GM12865 (cell line): ENCODE results near the gene PDE10A.

ENCODE experiments used
- DNase-seq: peaks from one replicate; pipeline ENCODE4 v3.0.0; 2010; ENCODE audit warnings: low read depth
- H3K4me3 ChIP-seq: 2 replicates; pipeline ENCODE4 v1.5.1; 2011; ENCODE audit warnings: mild to moderate bottlenecking, low read depth, low read length, control low read depth
- TF ChIP-seq, protein P1 (sequence below): IDR thresholded peaks from 2 replicates; pipeline ENCODE4 v1.5.1; 2011; ENCODE audit warnings: low read length, control low read depth, low read depth, inconsistent platforms; ENCODE audit not compliant: insufficient read depth; ENCODE audit errors: missing control alignments

PDE10A gene

DNA sequence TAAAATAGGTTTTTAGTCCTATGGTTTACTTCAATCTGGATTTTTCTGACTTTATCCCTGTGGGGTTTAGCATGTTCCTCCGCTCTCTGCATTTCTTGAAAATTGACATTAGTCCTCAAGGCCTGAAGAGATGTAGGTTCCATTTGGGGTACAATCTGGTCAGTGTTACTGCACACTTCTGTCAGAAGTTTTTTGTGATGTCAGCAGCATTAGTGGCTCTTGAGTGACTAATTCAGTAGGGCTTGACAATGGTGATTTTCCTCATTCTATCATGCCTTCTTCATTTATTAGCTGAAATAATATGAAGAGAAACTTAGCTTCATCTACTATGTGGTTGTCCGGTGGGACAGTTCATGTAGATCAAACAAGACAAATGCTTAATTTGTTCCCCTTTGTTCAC lies 114.6 kb downstream of the PDE10A start:
- TF ChIP-seq, protein P1, sequence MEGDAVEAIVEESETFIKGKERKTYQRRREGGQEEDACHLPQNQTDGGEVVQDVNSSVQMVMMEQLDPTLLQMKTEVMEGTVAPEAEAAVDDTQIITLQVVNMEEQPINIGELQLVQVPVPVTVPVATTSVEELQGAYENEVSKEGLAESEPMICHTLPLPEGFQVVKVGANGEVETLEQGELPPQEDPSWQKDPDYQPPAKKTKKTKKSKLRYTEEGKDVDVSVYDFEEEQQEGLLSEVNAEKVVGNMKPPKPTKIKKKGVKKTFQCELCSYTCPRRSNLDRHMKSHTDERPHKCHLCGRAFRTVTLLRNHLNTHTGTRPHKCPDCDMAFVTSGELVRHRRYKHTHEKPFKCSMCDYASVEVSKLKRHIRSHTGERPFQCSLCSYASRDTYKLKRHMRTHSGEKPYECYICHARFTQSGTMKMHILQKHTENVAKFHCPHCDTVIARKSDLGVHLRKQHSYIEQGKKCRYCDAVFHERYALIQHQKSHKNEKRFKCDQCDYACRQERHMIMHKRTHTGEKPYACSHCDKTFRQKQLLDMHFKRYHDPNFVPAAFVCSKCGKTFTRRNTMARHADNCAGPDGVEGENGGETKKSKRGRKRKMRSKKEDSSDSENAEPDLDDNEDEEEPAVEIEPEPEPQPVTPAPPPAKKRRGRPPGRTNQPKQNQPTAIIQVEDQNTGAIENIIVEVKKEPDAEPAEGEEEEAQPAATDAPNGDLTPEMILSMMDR: no peak
- no peak for DNase-seq
- H3K4me3 ChIP-seq: no peak overlapping the region

DNA sequence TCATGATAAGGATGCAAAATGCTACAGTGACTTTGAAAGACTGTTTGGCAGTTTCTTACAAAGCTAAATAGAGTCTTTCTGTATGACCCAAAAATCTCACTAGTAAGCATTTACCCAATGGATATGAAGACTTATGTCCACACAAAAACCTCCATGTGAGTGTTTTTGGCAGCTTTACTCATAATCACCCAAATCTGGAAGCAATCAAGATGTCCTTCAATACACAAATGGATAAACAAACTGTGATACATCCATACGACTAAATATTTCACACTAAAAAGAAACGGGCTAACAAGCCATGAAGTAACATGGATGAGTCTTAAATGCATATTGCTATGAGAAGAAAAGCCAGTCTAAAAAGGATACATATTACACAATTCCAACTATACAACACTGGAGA lies 117.2 kb downstream of the PDE10A start:
- H3K4me3 ChIP-seq: no peak overlapping the region
- no peak for DNase-seq
- TF ChIP-seq, protein P1: no peak

DNA sequence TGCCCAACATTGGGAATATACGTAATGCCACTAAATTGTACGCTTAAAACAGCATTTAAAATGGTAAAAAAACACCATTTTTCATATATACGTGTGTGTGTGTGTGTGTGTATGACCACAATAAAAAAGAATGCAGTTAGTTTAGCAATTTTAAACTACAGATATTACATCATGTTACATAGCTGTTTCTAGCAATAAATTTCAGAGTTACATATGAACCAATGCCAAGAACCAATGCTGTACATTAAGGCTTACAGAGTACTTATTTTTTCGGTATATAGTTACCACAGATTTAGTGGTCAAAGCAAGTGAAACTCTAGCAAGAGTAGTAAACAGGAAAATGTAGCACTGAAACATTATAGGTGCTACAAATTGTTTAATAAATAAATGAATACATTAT lies 119.3 kb downstream of the PDE10A start:
- TF ChIP-seq, protein P1: no peak
- DNase-seq: no peak
- H3K4me3 ChIP-seq: no peak overlapping the region

DNA sequence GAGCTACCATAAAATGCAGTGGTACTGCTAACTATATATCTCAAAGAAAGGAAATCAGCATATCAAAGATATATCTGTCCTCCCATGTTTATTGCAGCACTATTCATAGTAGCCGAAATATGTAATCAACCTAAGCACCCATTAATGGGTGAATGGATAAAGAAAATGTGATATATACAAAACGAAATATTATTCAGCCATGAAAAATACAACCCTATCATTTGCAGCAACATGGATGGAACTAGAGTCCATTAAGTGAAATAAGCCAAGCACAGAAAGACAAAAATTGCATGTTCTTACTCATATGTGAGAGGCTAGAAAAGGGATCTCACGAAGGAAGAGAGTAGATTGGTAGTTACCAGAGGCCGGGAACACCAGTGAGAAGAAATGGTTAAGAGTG lies 126.1 kb downstream of the PDE10A start:
- TF ChIP-seq, protein P1: no peak
- no peak overlapping the region for H3K4me3 ChIP-seq
- no peak for DNase-seq

DNA sequence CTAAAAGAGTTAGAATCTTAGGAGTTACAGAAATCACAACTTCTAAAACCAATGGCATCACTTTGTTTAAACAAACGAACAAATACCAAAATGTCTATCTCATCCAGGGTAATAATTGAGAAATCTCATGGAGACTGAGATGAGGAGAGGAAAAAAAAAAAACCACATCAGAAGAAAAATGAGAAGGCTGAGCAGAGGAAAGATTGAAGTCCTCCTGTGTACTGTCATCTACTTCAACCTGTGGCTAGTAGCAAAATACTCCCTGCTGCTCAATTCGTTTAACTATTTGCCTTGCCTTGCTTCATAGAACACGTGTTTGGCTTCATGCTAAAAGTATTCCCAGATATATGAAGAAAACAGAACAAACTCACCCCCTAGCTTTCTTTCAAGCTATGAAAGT lies 143.7 kb downstream of the PDE10A start:
- TF ChIP-seq, protein P1: no peak
- no peak overlapping the region for H3K4me3 ChIP-seq
- DNase-seq: no peak

DNA sequence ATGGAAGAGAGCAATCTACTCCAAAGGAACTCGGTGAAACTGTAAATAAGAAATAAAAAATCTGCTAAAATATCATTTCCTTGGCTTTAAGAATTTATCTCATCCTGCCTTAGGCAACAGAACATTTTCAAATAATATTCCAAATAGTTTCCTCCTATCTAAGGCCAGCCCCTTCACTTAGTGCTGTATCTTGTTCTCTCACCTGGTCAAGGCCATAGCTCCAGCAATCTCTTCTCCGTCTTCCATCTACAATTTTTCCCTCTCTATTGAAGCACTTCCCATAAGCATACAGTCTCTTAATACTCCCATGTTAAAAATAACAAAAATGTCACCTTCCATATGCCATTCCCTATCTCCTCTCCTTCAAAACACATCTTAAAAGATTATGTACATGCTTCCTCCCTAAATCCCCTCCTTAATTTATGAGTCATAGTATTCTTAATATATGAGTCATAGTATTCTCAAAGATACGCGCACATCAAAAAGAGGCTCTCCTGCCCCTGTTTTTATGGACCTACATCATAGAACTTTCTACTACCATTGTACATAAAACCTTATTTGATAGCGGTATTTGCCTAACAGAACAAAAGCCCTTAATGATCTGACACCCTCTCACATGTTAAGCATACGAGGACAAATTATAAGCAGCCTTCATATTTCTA lies 146.9 kb downstream of the PDE10A start:
- TF ChIP-seq, protein P1: no peak
- no peak for DNase-seq
- H3K4me3 ChIP-seq: no peak overlapping the region

DNA sequence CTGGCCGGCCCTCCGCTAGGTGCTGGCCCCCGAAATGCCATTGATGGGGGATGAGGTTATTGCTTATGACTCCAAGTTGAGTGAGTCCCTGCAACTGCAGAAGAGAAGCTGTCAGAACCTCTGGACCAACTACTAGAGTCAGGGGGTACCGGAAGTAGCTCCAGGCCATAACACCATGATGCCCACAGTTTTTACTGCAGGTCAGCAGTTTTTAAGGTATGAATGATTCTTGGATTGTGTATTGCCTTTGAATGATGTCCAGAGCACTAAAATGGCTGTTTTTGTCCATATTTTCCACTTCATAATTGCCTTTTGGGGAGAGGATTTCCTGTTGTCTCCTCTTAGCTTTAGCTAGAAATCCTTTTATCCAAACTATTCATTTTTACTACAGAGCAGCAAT lies 148.4 kb downstream of the PDE10A start:
- no peak overlapping the region for H3K4me3 ChIP-seq
- TF ChIP-seq, protein P1: no peak
- DNase-seq: no peak
